ENCODE data around the gene SNX9. TPM values are rescaled to one million over a fixed set of nuclear protein-coding genes. Genes with fewer than 3 reads are reported as not detected.

Gene SNX9
- total RNA-seq, 1 donor from 2014 or later, result 68.6 TPM

DNA sequence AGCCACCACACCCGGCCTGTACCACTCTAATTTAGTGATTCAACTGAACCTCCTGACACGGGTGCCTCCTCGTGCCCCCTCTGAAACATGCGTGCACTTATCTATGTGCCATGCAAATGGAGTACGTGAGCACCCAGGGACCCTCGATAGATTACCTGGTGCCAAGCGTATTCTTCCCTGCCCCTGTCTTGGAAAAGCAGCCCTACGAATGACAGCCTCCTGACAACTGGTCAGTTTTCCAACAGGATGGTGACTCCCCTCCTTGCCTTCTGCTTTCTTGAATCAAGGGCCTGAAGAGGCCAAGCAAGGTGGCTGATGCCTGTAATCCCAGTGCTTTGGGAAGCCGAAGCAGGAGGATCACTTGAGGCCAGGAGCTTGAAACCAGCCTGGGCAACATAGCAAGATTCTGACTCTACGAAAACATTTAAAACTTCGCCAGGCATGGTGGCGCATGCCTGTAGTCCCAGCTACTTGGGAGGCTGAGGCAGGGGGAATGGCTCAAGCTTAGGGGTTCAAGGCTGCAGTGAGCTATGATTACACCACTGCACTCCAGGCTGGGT, 133.2 kb downstream of the SNX9 start:
- no peak overlapping the region for H3K27ac Mint-ChIP-seq (ENCODE audit: unreplicated experiment)
- no peak for DNase-seq (ENCODE audit: low spot score)
- H3K36me3 Mint-ChIP-seq (ENCODE audit: low read depth, unreplicated experiment), result peaks cover 17% of the 10 kb centered on the region
- peaks cover 6% of the 10 kb centered on the region for H3K27me3 Mint-ChIP-seq (ENCODE audit: unreplicated experiment)
- TF ChIP-seq, protein P1, sequence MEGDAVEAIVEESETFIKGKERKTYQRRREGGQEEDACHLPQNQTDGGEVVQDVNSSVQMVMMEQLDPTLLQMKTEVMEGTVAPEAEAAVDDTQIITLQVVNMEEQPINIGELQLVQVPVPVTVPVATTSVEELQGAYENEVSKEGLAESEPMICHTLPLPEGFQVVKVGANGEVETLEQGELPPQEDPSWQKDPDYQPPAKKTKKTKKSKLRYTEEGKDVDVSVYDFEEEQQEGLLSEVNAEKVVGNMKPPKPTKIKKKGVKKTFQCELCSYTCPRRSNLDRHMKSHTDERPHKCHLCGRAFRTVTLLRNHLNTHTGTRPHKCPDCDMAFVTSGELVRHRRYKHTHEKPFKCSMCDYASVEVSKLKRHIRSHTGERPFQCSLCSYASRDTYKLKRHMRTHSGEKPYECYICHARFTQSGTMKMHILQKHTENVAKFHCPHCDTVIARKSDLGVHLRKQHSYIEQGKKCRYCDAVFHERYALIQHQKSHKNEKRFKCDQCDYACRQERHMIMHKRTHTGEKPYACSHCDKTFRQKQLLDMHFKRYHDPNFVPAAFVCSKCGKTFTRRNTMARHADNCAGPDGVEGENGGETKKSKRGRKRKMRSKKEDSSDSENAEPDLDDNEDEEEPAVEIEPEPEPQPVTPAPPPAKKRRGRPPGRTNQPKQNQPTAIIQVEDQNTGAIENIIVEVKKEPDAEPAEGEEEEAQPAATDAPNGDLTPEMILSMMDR (IDR thresholded peaks at IDR 0.05; ENCODE audit: unreplicated experiment), result no peak
- peaks cover 26% of the 10 kb centered on the region for H3K4me1 Mint-ChIP-seq (ENCODE audit: unreplicated experiment)
- peaks cover 6% of the 10 kb centered on the region for H3K9me3 Mint-ChIP-seq (ENCODE audit: unreplicated experiment)
- no peak overlapping the region for H3K4me3 Mint-ChIP-seq (ENCODE audit: unreplicated experiment)

DNA sequence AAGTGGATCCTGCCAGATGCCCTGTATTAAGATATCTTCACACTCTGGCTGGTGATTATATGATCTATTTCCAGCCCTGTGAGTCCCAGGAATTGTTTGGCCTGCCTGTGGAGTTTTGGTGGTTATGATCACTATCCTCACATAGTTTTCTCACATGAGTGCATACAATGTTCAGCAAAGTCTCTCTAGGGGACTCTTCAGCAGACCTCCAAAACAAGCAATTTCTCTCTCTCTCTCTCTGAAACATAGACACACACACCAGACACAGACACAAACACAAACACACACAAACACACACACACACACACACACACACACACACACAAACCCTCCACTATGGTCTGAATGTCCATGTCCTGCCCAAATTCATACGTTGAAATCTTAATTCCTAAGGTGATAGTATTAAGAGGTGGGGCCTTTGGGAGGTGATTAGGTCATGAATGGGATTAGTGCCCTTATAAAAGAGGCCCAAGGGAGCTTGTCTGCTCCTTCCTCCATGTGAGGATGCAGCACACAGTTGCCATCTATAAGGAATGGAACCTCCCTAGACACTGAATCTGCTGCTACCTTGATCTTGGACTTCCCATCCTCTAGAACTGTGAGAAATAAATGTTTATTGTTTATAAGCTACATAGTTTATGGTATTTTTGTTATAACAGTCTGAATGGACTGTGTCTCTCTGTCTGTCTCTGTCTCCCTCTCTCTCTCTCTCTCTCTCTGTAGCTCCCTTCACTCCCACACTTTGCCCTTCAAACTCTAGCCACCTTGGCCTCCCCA, 136.6 kb downstream of the SNX9 start:
- no peak for DNase-seq (ENCODE audit: low spot score)
- H3K27ac Mint-ChIP-seq (ENCODE audit: unreplicated experiment), result no peak overlapping the region
- peaks cover 14% of the 10 kb centered on the region for H3K4me1 Mint-ChIP-seq (ENCODE audit: unreplicated experiment)
- H3K36me3 Mint-ChIP-seq (ENCODE audit: low read depth, unreplicated experiment), result peaks cover 12% of the 10 kb centered on the region
- peaks cover 6% of the 10 kb centered on the region for H3K9me3 Mint-ChIP-seq (ENCODE audit: unreplicated experiment)
- H3K4me3 Mint-ChIP-seq (ENCODE audit: unreplicated experiment), result peak overlapping the region; percentile 76
- TF ChIP-seq, protein P1 (IDR thresholded peaks at IDR 0.05; ENCODE audit: unreplicated experiment), result no peak
- H3K27me3 Mint-ChIP-seq (ENCODE audit: unreplicated experiment), result peaks cover 1% of the 10 kb centered on the region

DNA sequence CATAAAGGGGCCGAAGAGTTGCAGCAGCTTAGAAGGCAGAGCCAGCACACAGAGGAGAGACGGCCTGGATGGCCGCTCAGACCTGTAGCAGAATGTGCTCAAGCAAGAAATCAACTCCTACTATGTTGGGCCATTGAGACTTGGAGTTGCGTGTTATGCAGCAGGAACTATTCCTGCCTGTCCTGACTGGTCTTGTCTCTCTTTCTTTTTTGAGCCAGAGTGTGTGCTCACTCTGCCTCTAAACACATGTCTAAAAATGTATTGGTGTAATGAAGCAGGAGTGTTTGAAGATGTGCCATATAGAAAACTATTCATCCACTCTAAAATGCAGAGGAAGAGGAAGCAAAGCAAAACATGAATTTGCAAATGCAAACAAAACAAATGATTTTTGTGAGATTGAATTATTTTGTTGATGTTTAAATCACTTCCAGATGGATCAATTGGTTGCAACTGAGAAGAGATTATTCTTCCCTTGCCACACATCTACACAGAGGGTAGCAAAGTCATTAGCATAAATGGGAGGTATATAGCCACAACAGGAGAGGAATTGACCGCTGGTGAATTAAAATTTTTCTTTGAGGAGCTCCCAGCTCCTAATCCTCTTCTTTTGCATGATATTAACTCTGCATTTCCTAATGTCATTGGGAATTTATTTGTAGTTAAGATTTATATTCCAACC, 138.2 kb downstream of the SNX9 start:
- Mint-ChIP-seq H3K27ac (ENCODE audit: unreplicated experiment) (no peak overlapping the region), H3K4me1 (ENCODE audit: unreplicated experiment) (peaks cover 8% of the 10 kb centered on the region), H3K4me3 (ENCODE audit: unreplicated experiment) (no peak overlapping the region), H3K36me3 (ENCODE audit: low read depth, unreplicated experiment) (peaks cover 12% of the 10 kb centered on the region), H3K27me3 (ENCODE audit: unreplicated experiment) (peaks cover 1% of the 10 kb centered on the region), H3K9me3 (ENCODE audit: unreplicated experiment) (peaks cover 6% of the 10 kb centered on the region)
- no peak for DNase-seq (ENCODE audit: low spot score)
- TF ChIP-seq, protein P1 (IDR thresholded peaks at IDR 0.05; ENCODE audit: unreplicated experiment), result no peak

DNA sequence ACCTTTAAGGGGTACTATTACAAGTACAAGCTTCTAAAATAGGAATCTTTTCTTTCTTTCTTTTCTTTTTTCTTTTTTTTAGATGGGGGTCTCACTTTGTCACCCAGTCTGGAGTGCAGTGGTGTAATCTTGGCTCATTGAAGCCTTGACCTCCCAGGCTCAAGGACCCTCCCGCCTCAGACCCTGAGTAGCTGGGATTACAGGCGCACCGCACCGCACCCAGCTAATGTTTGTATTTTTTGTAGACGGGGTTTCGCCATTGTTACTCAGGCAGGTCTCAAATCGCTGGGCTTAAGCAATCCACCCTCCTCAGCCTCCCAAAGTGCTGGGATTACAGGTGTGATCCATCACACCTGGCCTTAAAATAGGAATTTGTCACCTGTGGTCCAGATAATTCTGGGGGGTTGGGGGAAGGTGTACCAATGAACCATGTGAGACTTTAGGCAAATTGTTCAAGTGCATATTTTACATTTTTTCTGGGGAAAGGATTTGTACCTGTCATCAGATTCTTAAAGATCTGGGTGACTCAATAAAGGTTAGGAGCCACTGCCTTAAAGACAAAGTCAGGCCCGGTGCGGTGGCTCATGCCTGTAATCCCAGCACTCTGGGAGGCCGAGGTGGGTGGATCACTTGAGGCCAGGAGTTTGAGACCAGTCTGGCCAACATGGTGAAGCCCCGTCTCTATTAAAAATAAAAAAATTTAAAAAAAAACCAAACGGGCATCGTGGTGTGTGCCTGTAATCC, 139.0 kb downstream of the SNX9 start:
- TF ChIP-seq, protein P1 (IDR thresholded peaks at IDR 0.05; ENCODE audit: unreplicated experiment), result no peak
- Mint-ChIP-seq H3K27me3 (ENCODE audit: unreplicated experiment) (peaks cover 1% of the 10 kb centered on the region), H3K36me3 (ENCODE audit: low read depth, unreplicated experiment) (peaks cover 12% of the 10 kb centered on the region), H3K4me1 (ENCODE audit: unreplicated experiment) (peaks cover 8% of the 10 kb centered on the region), H3K9me3 (ENCODE audit: unreplicated experiment) (peaks cover 6% of the 10 kb centered on the region), H3K4me3 (ENCODE audit: unreplicated experiment) (no peak overlapping the region), H3K27ac (ENCODE audit: unreplicated experiment) (no peak overlapping the region)
- no peak for DNase-seq (ENCODE audit: low spot score)

All from endothelial cell (in vitro differentiated cells).